ENCODE measurements around the gene GDF9.
"Not testable (repeated sequence)": the region's sequence is repeated elsewhere in the genome, so short reads cannot be mapped to it uniquely, and the experiment has no call there.

The GDF9 gene

DNA sequence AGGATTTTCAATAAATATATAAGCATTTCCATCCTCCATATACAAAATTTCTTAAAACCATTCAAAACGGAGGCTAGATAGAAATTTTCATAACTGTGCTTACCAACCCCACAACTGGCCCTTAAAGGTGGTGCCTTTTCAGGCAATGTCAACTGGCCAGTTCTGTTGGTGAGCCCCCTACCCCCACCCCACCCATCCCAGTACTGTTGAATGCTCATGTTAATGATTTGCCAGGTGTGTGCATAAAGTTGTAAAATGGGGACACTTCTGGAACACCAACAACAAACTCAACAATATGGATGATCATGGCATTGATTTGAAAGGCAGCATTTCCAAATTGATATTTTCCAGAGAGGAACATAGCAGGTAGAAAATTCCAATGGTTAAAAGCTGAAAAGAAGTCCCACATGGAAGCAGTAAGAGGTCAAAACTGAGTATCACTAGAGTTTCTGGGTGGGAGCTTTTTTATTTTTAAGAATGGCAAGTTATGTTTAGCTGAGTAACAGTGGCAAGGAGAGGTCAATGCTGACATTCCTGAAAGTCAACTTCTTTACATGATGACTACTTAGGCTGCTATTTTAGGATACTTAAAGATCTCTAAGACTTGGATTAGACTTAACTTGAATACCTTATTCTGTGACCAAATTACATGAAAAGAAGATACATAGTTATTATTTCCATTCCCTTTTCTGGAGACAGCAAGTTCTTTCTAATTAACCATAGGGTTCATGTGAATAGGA lies 9.9 kb upstream of the GDF9 start:
- DNase-seq = no peak

DNA sequence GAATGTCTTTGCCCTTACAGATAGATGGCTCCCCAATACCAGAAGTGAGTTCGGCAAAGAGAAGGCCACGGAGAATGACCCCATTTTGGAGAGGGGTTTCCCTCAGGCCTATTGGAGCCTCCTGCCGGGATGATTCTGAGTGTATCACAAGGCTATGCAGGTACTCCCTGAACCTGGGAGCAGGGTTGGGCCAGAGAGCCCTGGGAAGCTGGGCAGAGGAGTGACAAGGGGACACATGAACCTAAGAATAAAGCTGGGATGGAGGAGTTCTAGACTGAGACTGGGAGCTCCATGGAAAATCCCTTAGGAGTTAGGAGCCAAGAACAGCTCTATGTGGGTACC lies 7.6 kb upstream of the GDF9 start:
- intact Hi-C loops (cut with DNase I) = no loop called here
- no peak for DNase-seq

More for the DNA sequence above, 9.9 kb upstream of the GDF9 start:
- intact Hi-C loops (cut with DNase I) = no loop called here

DNA sequence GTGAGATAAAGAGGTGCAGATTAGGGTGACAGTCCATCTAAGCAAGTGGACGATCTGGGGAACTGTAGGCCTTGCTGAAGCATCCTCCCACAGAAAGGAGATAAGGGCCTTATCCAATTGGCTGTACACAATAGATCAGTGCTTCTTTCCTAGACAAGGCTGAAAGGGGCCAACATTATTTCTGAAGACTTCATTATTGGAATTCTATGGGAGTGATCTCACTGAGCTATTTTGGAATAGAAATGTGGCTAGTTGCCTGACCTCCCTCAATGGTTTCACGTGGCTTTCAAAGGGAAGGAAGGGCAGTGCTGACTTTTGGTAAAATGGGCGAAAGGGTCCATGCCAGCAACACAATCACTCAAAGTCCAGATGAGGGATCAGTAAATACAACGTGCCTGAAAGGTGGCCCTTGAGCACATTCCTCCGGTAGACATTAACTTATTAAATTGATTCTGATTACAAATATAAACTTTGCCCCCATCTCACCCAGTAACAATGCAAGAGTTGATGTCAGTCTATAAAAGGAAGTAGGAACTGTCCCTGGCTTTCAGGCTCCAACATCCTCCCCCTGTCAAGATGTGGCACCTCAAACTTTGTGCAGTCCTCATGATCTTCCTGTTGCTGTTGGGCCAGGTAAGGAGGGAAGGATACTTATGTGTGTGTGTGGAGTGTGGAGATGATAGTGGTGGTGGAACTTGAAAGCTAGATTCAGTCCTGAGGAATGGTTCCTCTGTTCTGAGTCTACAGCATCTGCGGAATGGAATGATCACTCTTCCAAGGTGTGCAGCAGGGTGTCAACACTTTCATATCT lies 7.1 kb upstream of the GDF9 start, which contains the start of gene LEAP2:
TSS of gene LEAP2 (plus strand) at position 550 of the 811 bp plus-strand sequence. CDS start at position 577, 27 bp downstream.
- no peak for DNase-seq
- intact Hi-C loops (cut with DNase I) = no loop called here

DNA sequence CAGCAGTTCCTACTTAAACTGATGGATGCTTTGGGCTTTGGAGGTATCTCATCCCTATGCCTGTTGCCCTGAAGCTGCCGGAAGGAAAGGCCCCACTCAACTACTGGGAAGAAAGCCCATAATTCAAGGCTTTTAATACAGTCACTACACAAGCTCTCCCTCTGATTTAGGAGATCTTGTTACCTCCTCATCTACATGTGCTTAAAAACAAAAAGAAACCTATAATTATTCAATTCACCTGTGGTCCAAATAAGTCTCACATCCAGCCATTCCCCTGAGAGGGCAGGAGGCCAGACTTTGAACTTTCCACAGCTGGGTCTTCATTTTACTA lies 6.5 kb upstream of the GDF9 start:
- intact Hi-C loops (cut with DNase I) = no loop called here
- DNase-seq = no peak

DNA sequence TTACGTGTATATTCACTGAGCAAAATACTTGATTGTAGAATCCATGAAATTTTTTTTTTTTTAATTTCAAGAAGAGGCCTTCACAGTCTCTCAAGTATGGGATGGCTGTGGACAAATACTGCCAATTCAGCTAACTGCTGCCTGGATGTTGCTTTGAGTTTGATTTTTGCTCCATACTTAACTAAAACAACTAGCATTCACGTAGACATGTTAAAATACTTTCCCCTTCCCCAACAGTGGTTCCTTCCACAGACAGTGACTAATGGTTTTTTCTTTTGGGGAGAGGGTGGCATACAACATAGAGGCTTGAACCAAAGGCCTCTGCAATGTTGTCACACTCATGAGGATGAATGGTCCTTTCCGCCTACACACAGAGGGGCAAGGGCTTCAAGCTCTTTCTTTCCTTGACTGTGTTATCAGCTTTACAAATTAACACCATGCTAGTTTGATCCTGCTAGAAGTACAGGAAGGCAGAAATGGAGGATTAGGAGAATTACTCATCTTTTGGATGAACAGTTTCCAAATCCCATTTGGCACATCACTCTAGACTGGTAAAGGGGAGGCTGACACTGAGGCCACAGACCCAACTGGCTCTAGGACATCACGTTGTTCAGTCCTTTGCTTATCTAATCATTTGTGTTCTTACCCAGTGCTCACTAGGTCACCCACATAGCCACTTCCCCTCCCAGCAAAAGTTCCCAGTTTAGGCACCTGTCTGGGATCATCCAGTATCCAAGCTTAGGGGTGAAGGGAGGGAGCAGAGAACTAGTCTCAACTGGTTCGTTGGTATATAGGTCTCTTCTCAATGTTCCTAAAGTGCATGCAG lies 5.4 kb upstream of the GDF9 start:
- intact Hi-C loops (cut with DNase I) = no loop called here
- DNase-seq = no peak

DNA sequence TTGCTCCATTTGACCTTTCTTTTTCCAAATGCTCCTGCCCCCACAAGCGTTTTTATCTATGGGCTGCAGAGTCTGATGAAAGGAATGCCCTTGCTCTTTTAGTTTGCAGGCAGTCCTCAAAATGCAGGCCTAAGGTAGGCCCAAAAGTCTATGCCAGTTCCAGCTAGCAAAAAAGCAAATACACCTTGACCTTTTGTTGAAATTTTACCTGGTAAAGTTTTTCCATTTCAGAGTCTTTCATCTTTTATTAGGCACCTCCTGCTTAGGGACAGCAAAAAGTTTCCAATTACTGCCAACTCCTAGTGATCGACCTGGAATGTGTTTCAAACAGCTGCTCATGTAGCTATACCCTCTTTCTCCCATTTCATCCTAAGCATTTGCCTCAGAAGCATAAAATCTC lies 4.5 kb upstream of the GDF9 start:
- no peak for DNase-seq
- intact Hi-C loops (cut with DNase I) = no loop called here

DNA sequence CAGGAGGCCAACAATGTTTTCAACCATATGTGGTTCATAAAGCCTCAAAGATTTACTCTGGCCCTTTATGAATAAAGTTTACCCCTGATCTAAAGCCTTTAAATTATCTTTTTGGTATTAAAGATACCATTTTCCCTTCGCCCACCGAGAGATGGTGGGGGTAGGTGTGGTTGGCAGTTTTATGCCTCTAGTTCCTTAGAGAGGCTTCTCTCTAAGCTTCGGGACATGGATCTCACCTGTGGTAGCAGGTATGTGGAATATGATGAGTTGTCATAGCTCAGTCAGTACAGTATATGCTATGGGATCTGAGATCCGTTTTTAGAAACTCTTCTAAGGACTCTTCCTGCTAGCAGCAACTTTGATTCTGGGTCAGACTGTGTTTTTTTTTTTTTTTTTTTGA lies 2.5 kb upstream of the GDF9 start:
- intact Hi-C loops (cut with DNase I) = loop anchor here (5.0 kb wide), 4 partner anchors 41 to 131 kb away; partner anchors contain the start of genes AFF4 and KIF3A
- DNase-seq = peak in 1 of 42 donors; percentile 2

DNA sequence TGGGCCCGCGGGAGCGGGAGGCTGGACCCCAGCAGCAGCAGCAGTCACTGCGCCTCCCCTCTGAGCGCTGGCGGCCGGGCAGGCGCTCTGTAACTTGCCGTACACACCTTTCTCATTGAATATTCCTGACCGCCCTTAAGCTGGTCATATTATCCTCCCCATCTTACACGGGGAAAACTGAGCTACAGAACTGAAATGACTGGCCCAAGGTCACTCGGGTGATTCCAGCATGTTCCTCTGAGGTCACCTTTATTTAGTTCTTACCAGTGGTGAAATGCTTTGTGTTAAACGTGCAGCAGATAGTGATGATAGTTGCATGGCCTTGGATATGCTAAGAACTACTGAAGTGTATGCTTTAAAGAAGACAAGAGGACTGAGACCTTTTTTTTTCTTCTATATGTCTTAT lies 780 bp upstream of the GDF9 start:
- intact Hi-C loops (cut with DNase I) = loop anchor here (5.0 kb wide), 4 partner anchors 40 to 130 kb away; partner anchors contain the start of genes AFF4 and KIF3A
- peak in 1 of 42 donors; percentile 21 for DNase-seq

DNA sequence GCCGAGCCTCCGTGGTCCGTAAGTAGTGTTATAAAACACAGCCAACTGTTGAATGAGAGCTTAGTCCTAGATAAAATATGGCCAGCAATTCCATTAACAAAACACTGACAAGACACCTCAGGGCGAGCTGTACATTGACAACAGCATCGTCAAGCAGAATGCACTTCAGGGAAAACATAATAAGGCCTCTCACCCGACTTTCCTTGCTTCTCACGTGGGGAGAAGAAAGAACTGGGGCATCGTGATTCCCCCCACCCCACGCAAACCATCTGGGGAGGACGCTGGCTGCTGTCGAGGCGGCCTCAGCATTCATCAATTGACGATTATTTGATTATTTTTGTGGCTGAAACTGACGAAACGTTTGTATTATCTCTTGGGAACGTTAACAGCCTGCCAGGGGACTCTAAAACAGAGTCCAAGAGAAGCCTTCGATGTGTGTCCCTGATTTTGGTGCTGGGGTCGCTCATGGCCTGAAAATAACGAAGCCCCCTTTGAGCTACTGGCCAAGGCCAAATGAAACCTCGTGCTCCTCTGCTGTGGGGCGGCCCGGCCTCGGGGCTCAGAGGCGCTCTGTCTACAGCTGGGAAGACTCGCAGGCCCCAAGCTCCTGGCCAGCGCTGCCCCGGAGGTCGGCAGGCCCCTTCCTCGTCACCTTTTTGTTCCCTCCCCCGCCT lies 464 bp downstream of the GDF9 start:
- peak in 3 of 42 donors; percentile 11 to 47 (median 14) for DNase-seq
- intact Hi-C loops (cut with DNase I) = loop anchor here (5.0 kb wide), 4 partner anchors 39 to 129 kb away; partner anchors contain the start of genes AFF4 and KIF3A

DNA sequence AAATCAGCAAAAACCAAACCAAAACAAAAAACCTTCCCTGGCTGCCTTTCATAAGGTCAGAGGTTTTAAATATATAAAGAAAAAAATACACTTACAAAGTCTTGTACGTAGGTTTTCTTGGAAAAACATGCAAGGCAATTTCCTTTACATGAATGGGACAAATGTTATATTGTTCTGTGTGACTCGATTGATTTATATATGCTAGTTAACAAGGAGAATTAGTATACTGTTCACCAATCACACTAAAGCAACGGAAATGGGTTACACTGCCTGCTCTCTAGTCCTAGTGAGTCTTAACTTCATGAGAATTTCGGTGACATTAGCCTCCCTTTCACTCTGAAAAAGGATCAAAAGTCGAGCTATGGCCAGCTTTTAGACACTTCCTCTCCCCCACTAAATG lies 5.5 kb downstream of the GDF9 start:
- DNase-seq = peak in 1 of 42 donors; percentile 7
- intact Hi-C loops (cut with DNase I) = no loop called here

DNA sequence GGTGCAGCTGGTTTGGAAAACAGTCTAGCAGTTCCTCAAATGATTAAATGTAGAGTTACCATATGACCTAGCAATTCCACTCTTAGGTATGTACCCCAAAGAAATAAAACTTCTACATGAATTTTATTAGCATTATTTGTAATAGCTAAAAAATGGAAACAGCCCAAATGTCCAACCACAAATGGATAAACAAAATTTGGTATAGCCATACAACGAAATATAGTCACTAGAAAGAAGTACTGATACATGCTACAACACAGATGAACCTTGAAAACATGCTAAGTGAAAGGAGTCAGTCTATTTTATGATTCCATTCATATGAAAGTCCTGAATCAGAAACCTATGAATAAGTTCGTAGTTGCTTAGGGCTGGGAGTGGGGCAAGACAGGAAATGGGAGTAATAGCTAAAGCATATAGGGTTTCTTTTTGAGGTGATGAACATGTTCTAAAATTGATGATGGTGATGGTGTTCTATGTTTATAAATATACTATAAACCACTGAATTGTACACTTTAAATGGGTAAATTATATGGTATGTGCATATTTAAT lies 6.3 kb downstream of the GDF9 start:
- no peak for DNase-seq
- intact Hi-C loops (cut with DNase I) = no loop called here

DNA sequence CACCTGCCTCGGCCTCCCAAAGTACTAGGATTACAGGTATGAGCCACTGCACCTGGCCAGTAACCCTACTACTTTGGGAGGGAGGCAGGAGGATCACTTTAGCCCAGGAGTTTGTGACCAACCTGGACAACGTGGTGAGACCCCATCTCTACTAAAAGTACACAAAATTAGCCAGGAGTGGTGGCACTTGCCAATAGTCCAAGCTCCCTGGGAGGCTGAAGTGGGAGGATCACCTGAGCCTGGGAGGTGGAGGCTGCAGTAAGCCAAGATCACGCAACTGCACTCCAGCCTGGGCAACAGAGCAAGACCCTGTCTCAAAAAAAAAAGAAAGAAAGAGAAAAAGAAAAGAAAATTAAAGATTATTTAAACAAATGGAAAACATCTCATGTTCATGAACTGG lies 10.3 kb downstream of the GDF9 start:
- intact Hi-C loops (cut with DNase I) = no loop called here
- DNase-seq = peak in 1 of 42 donors; percentile 3

DNA sequence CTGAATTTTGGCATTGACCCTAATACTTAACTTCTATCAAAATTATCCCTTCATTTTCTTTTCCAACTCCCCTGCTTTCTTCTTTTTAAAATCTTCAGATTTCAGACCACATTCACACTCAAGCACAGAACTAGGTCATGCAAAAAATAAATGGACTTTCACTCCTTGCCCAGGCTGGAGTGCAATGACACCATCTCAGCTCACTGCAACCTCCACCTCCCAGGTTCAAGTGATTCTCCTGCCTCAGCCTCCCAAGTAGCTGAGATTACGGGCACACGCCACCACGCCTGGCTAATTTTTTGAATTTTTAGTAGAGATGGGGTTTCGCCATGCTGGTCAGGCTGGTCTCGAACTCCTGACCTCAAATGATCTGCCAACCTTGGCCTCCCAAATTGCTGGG lies 11.3 kb downstream of the GDF9 start:
- intact Hi-C loops (cut with DNase I) = not testable (repeated sequence)
- peak in 1 of 42 donors; percentile 3 for DNase-seq

DNA sequence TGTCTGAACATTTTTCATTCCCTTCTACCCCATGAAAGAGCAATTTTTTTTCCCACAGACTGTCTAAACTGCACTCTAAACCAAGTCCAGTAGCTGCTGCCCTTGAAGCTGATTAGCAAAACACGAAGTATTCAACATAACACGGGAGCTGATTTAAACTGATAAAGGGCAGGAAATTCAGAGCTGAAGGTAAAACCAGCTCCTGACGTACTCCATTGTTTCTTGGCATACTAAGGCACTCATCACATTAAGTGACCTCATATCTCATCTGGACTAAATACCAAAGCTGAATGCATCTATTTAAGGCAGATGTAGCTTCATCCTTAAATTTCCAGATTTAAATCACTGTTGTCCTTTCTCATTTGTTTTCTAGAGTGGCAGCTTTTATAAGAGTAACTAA lies 12.0 kb downstream of the GDF9 start:
- DNase-seq = peak in 1 of 42 donors; percentile 2
- intact Hi-C loops (cut with DNase I) = no loop called here

DNA sequence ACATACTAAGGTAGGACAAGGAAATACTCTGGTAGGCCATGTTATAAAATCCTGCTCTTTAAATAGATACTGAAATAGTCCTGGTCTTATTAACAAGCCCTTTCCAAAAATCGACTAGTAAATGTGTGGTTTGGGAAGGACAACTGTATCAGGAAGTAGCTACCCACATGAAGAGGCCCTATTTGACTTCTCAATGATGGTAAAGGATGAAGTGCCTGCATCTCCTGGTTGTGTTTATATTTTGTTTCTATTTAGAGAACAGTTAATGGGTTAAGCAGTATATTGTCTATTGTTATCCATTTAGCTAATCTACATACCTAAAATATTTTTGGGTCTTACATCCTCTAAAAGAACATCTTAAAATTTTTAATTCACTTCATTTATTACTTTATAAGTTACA lies 12.5 kb downstream of the GDF9 start:
- intact Hi-C loops (cut with DNase I) = no loop called here
- no peak for DNase-seq

DNA sequence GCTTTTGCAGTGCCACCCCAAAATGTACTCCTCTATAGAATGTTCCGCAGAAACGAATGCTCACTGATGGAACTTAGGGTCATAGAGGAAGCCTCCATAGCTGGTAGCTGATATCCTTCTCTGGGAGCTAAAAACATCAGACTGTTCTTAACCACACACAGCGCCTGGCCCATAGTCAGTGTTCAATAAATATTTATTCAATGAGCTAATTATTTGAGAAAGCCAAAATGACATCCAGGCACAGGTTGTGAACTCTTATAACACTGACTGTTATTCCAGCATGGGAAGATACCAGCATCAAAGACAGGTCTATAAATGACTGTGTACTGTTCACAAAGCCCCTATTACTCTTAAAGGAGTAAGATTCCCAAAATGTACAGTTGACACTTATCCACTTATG lies 12.9 kb downstream of the GDF9 start:
- no peak for DNase-seq
- intact Hi-C loops (cut with DNase I) = no loop called here

DNA sequence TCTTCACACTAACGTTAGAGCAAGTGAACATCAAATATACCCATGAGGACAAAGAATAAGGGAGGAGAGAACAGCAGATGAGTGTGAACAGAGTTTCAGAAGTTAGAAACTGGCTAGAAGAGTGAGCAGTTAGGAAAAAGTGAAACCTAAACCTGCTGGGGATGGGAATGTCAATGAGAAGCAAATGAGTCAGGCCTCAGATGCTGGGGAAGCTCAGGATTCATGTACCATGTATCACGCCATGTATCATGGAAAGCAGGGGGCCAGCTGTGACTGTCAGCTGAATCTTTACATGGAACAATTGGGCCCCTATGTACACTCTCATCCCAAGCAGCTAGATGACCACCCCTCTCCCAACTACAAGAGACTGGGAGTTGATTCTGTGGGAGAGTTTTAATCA lies 16.2 kb downstream of the GDF9 start:
- no peak for DNase-seq
- intact Hi-C loops (cut with DNase I) = no loop called here

DNA sequence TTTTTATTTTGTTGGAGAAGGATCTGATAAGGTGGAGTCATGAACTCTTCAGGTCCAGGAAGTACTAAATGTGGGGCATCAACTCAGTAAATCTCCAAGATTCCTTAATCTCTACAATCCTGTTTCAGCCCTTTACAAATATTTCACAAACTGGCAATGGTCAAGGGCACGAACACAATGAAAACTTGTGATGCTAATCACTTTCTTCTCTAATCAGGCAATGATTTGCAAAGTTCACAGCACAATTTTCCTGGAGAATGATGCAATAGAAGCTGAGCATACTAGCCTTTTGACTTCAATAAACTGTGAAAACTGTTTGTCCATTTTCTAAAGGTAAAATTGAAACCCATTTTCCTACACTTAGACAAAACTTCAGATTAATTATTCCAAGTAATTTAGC lies 16.9 kb downstream of the GDF9 start:
- no peak for DNase-seq
- intact Hi-C loops (cut with DNase I) = no loop called here

DNA sequence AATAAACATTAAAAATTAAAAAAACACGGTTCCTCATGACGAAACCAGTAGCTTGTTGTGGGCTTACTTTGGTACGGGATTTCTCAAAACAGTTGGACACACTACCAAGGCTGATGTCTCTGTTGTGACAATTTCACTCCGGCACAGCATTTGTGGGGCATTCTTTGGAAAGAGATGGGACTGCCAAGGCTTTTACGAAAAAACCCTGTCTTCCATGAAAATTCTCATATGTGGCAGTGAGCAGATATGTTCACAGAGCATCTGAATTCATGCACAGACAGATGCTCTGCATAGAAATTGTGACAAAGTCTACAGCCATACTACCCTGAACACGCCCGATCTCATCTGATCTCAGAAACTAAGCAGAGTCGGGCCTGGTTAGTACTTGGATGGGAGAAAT lies 18.0 kb downstream of the GDF9 start:
- intact Hi-C loops (cut with DNase I) = no loop called here

More for the DNA sequence above, 18.0 kb downstream of the GDF9 start:
- DNase-seq = no peak

Data from head of caudate nucleus (tissue), 42 donors.